Panc1 (cell line): Measurements from ENCODE around the gene BTBD9. TPM values are rescaled to one million over a fixed set of nuclear protein-coding genes. Genes with fewer than 3 reads are reported as not detected.

Experiments
- ATAC-seq: fragments of 200-7000 bp; cut with Tn5 transposase; 2 replicates; pipeline ENCODE4 v1.9.1; 2020; ENCODE audit warnings: mild to moderate bottlenecking, moderate library complexity
- BruUV-seq: library from RNA; stranded (reverse); fragments of 400-500 nt; replicated peaks from 2 replicates; lab custom pipeline; 2021; lab: Mats Ljungman, UMichigan
- CTCF ChIA-PET: fragments of 300-600 bp; sonication (Branson Sonifier 250); formaldehyde crosslinking; loops from one replicate; lab custom pipeline; 2022; ENCODE audit warnings: antibody characterized with exemption; lab: Charles Lee
- POLR2A ChIA-PET: fragments of 300-600 bp; sonication (Branson Sonifier 250); formaldehyde crosslinking; loops from one replicate; lab custom pipeline; 2022; ENCODE audit warnings: antibody characterized with exemption; lab: Charles Lee
- DNase-seq: peaks from one replicate; pipeline ENCODE4 v3.0.0-alpha.2; 2010; ENCODE audit warnings: low read depth, low spot score
- H3K27ac ChIP-seq: 2 replicates; pipeline ENCODE4 v1.5.1; 2011; ENCODE audit warnings: mild to moderate bottlenecking, low read length, inconsistent platforms
- H3K27me3 ChIP-seq: fragments of 200-500 bp; sonication (Bioruptor generic); 2 replicates; pipeline ENCODE4 v1.6.0; 2014; ENCODE audit warnings: low read length, inconsistent platforms; ENCODE audit not compliant: control insufficient read depth, insufficient read depth
- H3K36me3 ChIP-seq: fragments of 200-500 bp; sonication (Bioruptor generic); 2 replicates; pipeline ENCODE4 v1.5.1; 2014; ENCODE audit warnings: inconsistent platforms, mild to moderate bottlenecking, low read length, moderate library complexity; ENCODE audit not compliant: control insufficient read depth, insufficient read depth
- H3K4me1 ChIP-seq: 2 replicates; pipeline ENCODE4 v1.5.1; 2011; ENCODE audit warnings: inconsistent platforms, mild to moderate bottlenecking, low read length, moderate library complexity; ENCODE audit not compliant: control insufficient read depth, insufficient read depth
- H3K4me3 ChIP-seq, 2 experiments: 2 replicates each; pipeline ENCODE4 v1.5.1; 2011 to 2012; ENCODE audit warnings: low read depth in 2 of 2, low read length in 2 of 2, mild to moderate bottlenecking in 2 of 2, inconsistent platforms in 1 of 2, moderate library complexity in 1 of 2
- H3K9me3 ChIP-seq: fragments of 200-500 bp; sonication (Bioruptor generic); 2 replicates; pipeline ENCODE4 v1.5.1; 2014; ENCODE audit warnings: low read depth, mild to moderate bottlenecking, inconsistent platforms, low read length, moderate library complexity; ENCODE audit not compliant: control insufficient read depth, insufficient read depth
- CTCF ChIP-seq: fragments of 450-650 bp; IDR thresholded peaks from 2 replicates; pipeline ENCODE4 v1.5.1; 2017; ENCODE audit warnings: mild to moderate bottlenecking
- POLR2AphosphoS5 ChIP-seq: IDR thresholded peaks from 2 replicates; pipeline ENCODE4 v1.6.1; 2012; ENCODE audit warnings: mild to moderate bottlenecking, low read depth, low read length, moderate library complexity
- SIN3A ChIP-seq: IDR thresholded peaks from 2 replicates; pipeline ENCODE4 v1.6.1; 2012; ENCODE audit warnings: low read depth, mild to moderate bottlenecking, low read length, moderate library complexity, borderline replicate concordance; ENCODE audit not compliant: insufficient read depth
- TCF7L2 ChIP-seq: IDR thresholded peaks from 2 replicates; pipeline ENCODE4 v1.6.1; 2011; ENCODE audit warnings: mild to moderate bottlenecking, low read depth, low read length, inconsistent platforms
- in situ Hi-C: cut with HindIII; loops from 2 replicates; pipeline ENCODE4 v1.10.0; 2016; ENCODE audit warnings: low sequenced_read_pairs, low pct_unique_long_range_greater_than_20kb
- intact Hi-C: fragments of 100-400 bp; cut with micrococcal nuclease; formaldehyde crosslinking; loops from one replicate; pipeline ENCODE4 v1.10.0; 2022; ENCODE audit not compliant: unreplicated experiment
- total RNA-seq: library from RNA; stranded (reverse); gene quantifications from one replicate; pipeline ENCODE4 v1.2.1, GENCODE V29; 2021; ENCODE audit not compliant: unreplicated experiment
- TF ChIP-seq, protein P1 (sequence below), 2 experiments: IDR thresholded peaks; 2 replicates each; pipeline ENCODE4 v1.6.1; 2011 to 2012; ENCODE audit warnings: low read depth in 2 of 2, control low read depth in 1 of 2, low read length in 1 of 2, mild to moderate bottlenecking in 1 of 2, moderate library complexity in 1 of 2; ENCODE audit not compliant: insufficient read depth in 1 of 2

BTBD9 gene
- total RNA-seq, 1 experiment from 2014 or later: 12.8 TPM

DNA sequence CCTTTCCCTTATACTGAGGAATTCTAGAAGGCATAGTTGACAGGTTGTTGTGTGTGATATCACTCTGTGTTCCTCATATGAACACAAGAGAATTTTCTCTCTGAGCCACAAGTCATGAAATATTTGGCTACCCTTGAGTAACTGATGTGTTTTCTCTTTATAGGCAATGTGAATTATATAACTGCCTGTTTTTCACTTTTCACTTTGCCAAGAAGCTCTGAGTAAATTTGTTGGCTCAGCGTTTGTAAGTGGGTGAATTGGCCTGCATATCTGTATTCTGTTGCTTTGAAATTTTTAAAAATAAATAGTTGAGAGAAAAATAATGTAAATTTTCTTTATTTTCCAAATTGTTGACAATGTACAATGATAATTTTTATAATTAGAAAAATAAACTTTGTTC is 5.2 kb upstream of the BTBD9 start:
- Histone ChIP-seq H3K27ac (no peak overlapping the region), H3K36me3 (peaks cover 3% of the 10 kb centered on the region; the same call in 1 of the 2 replicates), H3K27me3 (no peaks in the 10 kb centered on the region), H3K9me3 (no peaks in the 10 kb centered on the region), H3K4me3 (no peak overlapping the region), H3K4me1 (peaks cover 4% of the 10 kb centered on the region; the same call in 1 of the 2 replicates)
- TF ChIP-seq POLR2AphosphoS5 (no peak), CTCF (no peak), TCF7L2 (no peak), SIN3A (no peak)
- TF ChIP-seq, protein P1, sequence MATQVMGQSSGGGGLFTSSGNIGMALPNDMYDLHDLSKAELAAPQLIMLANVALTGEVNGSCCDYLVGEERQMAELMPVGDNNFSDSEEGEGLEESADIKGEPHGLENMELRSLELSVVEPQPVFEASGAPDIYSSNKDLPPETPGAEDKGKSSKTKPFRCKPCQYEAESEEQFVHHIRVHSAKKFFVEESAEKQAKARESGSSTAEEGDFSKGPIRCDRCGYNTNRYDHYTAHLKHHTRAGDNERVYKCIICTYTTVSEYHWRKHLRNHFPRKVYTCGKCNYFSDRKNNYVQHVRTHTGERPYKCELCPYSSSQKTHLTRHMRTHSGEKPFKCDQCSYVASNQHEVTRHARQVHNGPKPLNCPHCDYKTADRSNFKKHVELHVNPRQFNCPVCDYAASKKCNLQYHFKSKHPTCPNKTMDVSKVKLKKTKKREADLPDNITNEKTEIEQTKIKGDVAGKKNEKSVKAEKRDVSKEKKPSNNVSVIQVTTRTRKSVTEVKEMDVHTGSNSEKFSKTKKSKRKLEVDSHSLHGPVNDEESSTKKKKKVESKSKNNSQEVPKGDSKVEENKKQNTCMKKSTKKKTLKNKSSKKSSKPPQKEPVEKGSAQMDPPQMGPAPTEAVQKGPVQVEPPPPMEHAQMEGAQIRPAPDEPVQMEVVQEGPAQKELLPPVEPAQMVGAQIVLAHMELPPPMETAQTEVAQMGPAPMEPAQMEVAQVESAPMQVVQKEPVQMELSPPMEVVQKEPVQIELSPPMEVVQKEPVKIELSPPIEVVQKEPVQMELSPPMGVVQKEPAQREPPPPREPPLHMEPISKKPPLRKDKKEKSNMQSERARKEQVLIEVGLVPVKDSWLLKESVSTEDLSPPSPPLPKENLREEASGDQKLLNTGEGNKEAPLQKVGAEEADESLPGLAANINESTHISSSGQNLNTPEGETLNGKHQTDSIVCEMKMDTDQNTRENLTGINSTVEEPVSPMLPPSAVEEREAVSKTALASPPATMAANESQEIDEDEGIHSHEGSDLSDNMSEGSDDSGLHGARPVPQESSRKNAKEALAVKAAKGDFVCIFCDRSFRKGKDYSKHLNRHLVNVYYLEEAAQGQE (IDR thresholded peaks at IDR 0.05; ENCODE audit: insufficient read depth in 1 of 2, low read depth in 2 of 2, low read length in 1 of 2): no peak
- in situ Hi-C loops: no loop called here
- ChIA-PET CTCF (no interaction called here), POLR2A (no interaction called here)
- no peak for DNase-seq
- BruUV-seq: no TSS peak
- no peak for ATAC-seq
- intact Hi-C loops: no loop called here

GRCh38 chr6:38640216-38640909 is 634 bp upstream of the BTBD9 start:
- Histone ChIP-seq H3K27ac (peak overlapping the region; percentile 89), H3K9me3 (no peaks in the 10 kb centered on the region), H3K36me3 (peaks cover 3% of the 10 kb centered on the region; the same call in 1 of the 2 replicates), H3K4me1 (peaks cover 10% of the 10 kb centered on the region; the same call in 1 of the 2 replicates), H3K4me3 (peak overlapping the region; percentile 67 to 88), H3K27me3 (no peaks in the 10 kb centered on the region)
- ATAC-seq (no peak), DNase-seq (peak; percentile 50)
- no peak for TF ChIP-seq SIN3A
- TF ChIP-seq, protein P1 (IDR thresholded peaks at IDR 0.05; ENCODE audit: insufficient read depth in 1 of 2, low read depth in 2 of 2, low read length in 1 of 2): no peak
- POLR2A ChIA-PET: interaction anchor here (0.6 kb wide), 1 partner anchor 52 kb away, joined by 3 read pairs; no protein-coding TSS in a partner anchor
- BruUV-seq: TSS peak; percentile 66
- intact Hi-C loops: no loop called here
- in situ Hi-C loops: no loop called here
- CTCF ChIA-PET: no interaction called here
